Right kidney (tissue), 1 donor: ENCODE data around the gene SLC26A4.

Experiments used
- DNase-seq: peaks from one replicate; pipeline ENCODE4 v3.0.0-alpha.2; 2016

Gene SLC26A4

DNA sequence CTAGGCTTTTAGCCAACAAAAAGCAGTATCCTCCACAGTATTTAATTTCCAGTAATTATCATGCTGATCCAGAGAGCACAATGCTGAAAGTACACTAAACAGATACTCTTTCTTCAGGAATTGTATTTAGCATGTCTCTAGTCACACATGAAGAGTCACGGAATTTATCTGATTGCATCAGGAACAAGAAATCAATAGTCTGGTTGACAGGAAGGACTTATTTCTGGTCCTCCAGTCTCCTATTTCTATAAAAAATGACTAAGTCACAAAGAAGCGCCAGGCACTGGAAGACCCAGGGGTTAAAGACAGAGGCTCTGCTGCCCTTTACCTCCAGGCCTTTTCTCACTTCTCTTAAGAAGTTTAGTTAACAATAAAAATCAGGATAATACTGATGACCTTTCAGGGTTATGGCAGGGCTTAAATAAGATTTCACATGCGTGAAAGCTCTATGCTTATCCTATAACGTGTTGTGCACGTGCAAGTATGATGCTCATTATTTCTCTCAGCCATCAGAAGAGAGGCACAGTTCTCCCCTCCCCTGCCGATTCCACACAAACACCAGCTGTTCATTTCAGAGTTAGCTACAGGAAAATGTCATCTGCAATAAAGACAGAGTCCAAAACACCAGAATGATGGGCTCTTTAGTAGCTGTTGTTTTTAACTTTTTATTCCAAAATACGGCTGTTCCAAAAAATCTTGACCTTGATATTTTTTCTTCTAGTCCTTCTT is 36.9 kb downstream of the SLC26A4 start:
- no peak for DNase-seq

DNA sequence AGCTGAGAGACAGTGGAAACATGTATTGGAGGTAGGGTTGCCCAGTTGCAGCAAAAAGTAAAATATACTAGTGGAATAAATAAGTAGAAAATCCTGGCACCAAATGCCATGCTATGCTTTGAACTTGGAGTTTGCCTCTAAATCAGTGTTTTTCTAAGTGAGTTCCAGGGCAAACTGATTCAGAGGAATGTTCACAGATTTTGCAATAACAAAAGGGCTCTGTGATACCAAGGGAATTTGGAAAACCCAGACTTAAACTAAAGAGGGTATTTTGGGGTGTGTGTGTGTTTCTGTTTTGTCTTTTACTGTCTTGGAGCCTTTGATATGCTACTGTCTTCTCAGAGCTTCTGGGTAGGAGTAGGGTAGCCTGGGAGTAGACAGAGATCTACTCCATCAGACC is 39.9 kb downstream of the SLC26A4 start:
- DNase-seq: no peak

DNA sequence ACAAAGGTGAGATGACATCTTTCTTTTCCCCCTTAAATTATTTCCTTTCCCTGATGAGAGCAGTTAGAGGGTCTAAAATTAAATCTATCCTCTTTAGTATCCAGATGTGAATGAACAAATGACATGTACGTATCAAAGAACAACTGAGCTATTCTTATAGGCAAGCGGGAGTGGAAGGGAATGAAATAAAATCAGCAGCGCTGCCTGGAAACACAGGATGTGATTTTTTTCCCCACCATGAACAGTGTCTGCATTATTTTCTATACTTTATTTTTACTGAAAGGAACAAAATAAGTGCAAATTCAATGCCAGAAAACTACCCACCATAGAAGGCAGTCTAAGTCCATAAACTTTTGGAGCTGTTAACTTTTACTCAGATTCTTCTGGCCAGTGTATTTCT is 40.6 kb downstream of the SLC26A4 start:
- no peak for DNase-seq

DNA sequence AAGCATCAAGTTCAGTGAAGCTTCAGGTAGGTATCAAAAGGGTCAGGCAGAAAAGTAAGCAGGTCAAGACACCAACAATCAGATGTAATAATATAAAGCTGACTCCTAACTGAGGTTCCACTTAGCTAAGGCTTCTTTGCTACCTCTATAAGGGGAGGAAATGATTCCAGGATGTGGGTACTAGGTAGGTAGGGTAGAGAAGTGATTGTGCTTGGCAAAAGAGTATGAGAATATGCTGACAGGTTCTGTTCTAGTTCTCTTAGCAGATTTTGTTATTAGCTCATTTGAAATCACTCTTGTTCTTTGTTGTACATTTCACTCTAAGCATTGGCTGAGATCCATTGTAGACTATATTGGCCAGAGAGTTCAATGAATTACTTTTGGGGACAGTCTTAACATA is 42.6 kb downstream of the SLC26A4 start:
- no peak for DNase-seq

DNA sequence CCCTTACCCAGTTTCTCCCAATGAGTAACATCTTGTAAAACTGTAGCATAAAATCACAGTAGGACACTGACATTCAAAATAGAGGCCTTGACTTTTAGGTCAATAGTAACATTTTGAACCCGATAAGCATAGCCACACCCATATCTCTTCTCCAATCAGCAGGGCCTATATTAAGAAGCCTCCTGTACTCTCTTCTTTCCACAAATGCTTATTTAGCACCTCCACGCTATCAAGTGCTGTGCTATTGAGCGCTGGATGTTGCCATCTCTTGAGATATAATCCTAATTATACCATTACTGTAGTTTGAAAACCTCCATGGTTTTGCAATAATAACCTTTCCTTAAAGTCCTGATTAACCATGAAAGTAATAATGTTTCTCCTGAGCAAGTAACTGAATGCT is 43.2 kb downstream of the SLC26A4 start:
- no peak for DNase-seq

DNA sequence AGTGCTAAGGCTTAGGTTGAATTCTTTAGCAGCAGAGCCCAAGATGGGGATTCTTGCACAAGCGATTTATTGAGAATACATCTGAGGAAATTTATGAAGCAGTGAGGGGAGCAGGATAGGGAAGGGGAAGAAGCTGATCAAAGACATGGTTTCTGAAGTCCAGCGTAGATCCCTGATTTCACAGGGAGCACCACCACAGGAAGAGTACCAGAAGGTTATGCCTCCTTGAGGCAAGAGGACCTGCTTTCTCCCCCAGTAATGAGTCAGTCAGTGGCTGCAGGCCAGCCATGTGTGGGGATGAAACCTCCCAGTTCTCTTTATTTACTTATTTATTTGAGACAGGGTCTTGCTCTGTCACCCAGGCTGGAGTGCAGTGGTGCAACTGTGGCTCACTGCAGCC is 48.3 kb downstream of the SLC26A4 start:
- DNase-seq: no peak

DNA sequence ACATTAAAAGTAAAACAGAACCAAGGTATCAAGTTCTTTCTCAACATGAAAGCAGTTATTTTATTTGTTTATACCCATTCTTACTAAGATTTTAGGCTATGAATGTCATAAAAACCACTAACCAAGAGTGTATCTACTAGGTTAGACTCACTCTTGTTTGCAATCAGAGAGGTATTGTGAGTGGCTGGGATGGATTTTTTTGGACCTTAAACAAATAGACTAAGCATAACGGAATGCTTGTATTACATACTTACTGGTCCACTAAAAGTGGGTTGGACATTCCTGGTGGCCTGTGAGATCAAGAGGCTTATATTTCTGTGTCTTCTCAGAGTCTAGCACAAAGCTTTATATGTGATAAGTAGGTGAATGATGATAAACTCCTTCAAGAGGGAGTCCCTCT is 50.7 kb downstream of the SLC26A4 start:
- DNase-seq: no peak

DNA sequence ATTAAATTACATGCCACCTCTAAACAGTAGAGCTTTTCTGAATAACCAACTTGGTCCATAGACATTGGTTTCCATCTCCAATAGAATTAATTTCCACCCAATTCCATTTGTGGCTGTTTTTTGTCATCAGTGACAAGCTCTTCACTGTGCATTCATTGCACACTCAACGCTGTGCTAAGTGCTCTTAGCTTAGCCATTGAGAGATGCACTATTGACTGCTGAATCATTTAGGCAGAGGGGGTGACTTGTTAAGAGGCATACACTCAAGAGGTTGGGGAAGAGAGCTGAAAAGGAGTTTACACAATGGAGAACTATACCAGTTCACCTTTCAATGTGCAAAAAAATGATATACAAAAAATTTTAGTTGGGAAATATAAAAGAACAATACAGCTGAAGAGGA is 51.4 kb downstream of the SLC26A4 start:
- DNase-seq: no peak

DNA sequence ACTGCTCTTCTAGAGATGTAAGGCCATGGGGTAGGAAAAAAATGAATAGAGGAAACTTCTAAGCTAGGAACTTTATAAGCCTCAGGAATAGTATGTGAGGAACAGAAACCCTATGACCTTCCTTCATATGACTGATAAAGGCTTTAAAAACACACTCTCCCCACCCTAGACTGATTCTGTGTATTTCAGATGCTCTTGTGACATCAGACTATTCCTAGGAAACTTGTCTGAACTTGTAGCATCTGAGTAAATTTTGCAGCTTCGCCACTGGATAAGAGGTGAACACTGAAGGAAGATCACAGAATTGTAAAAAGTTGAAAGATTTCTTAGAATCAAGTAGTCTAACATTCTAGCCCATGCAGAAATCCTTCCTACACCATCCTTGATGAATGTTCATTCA is 52.3 kb downstream of the SLC26A4 start:
- no peak for DNase-seq

DNA sequence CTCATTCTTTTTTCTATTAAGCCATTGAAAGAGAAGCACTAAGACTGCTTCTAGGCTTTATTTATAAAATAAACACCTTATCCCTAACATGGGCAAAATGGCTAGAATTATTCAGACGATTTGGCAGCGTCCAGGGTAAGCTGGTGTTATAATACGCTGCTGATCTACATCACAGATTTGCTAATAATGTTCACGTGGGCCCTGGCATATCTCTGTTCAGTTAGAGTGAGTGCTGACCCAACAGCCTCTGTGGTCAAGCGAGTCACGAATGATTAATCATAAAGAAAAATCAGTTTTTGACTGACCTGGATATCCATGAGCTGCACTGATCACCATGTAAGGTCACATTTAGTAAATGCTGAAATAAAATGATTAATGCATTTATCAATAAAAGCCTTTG is 54.9 kb downstream of the SLC26A4 start:
- DNase-seq: no peak

DNA sequence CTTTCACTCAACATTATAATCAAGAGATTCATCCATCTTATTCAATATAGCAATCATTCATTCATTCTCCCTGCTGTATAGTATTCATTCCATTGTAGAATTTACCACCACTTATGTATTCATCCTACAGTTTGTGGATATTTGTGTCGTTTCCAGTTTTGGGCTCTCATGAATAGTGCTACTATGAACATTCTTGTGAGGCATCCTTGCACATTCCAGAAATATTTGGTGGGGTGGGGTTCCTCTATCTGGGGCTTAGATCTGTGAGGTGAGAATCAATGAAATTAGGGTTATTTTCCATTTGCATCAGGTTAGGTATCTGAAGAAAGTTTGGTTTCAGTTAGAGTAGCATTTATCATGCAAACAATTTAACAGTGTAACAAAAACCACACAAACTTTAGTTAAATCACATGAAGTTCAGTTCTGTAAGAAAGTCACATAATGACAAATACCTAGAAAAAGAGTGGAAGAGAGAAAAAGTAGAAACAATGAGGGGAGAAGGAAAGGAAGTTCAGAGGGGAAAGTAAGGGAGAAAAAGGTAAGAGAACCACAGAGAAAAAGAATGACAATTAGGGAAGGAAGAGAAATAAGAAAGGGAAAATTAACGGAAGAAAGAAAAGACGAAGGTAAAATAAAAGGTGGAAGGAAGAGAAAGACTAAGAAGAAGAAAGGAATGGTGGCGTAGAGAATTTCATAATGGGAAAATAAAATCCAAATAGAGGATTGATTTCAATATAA is 58.0 kb downstream of the SLC26A4 start:
- no peak for DNase-seq

DNA sequence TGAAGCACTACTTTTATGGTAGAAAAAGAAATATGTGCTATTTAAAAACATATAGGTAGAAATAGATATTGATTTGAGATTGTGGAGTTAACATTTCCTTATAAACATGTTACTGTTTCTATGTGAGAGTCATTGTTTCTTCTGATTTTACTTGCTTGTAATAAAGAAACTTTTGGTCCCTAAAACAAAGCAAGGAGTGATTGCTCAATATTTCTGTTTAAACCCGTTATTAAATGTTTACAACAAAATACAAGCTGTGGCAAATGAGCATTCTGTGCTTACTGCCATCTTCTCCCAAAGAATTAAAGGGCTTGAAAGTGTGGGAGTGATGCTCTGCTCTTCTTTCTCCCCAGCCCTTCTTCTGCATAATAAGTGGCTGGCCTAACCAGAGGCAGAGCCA is 60.7 kb downstream of the SLC26A4 start:
- DNase-seq: no peak

DNA sequence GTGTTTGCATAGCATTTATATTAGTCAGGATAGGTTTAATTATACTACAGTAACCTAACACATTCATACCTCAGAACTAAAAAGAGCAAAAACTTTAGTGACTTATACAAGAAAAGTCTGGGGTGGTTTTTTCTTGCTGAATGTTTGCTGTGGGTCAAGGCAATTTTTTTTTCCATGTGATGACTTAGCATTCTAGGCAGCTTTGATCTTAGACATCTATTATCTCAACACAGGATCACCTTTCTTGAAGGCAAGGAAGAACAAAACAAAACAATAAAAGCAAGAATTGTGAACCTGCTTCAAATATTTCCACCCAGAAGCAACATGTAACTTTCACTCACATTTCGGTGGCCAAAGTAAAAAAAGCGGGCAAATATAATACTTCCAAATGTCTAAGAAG is 62.6 kb downstream of the SLC26A4 start:
- no peak for DNase-seq

DNA sequence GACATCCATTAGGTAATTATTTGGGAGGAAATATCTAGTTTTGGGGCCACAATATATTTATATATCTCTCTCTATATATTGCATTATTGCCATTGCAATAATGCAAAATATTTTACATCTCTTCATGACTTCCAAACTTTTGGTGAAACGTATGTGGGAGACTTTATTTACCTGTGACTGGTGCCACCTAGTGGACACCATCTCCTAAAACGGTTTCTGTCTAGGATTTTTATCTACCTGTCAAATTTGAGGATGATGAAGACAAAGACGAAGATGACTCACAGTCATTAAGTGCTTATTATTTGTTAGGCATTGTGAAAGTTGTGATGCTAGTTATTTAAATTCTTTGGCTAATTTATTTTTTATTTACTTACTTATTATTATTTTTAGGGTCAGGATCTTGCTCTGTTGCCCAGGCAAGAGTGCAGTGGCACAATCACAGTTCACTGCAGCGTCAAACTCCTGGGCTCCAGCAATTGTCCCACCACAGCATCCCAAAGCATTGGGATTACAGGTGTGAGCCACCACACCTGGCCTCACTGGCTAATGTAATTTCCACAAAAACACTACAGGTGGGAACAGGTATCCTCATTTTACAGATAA is 64.6 kb downstream of the SLC26A4 start:
- DNase-seq: peak; percentile 25

DNA sequence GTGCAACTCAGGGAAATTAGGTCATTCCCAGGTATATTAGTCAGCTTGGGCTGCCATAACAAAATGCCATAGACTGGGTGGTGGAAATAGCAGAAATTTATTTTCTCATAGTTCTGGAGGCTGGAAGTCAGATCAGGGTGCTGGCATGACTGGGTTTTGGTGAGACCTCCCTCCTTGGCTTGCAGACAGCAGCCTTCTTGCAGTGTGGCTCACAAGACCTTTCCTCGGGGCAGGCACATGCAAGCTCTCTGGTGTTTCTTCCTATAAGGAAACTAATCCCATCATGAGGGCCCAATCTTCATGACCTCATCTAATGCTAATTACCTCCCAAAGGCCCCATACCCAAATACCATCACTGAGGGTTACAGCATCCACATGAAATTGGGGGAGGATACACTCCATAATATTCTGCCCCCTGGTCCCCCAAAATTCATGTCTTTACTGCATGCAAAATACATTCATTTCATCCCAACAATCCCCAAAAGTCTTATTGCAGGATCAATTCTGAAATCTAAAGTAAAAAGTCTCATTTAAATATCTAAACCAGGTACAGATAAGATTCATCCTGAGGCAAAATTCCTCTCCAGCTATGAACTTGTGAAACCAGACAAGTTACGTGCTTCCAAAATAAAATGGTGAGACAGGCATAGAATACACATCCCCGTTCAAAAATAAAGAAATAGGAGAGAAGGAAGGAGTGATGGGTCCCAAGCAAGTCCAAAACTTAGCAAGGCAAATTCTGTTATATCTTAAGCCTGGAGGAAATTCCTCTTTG is 65.9 kb downstream of the SLC26A4 start:
- no peak for DNase-seq

DNA sequence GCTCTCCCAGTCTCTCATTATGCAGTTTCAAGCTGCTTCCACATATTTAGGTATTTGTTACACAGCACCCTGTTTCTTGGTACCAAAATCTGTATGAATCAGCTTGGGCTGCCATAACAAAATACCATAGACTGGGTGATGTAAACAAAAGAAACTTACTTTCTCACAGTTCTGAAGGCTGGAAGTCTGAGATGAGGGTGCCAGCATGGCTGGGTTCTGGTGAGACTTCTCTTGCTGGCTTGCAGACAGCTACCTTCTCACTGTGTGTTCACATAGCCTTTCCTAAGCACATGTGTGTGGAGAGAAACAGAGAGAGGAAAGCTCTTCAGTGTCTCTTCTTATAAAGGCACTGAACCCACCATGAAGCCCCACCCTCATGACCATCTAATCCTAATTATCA is 67.6 kb downstream of the SLC26A4 start:
- no peak for DNase-seq

DNA sequence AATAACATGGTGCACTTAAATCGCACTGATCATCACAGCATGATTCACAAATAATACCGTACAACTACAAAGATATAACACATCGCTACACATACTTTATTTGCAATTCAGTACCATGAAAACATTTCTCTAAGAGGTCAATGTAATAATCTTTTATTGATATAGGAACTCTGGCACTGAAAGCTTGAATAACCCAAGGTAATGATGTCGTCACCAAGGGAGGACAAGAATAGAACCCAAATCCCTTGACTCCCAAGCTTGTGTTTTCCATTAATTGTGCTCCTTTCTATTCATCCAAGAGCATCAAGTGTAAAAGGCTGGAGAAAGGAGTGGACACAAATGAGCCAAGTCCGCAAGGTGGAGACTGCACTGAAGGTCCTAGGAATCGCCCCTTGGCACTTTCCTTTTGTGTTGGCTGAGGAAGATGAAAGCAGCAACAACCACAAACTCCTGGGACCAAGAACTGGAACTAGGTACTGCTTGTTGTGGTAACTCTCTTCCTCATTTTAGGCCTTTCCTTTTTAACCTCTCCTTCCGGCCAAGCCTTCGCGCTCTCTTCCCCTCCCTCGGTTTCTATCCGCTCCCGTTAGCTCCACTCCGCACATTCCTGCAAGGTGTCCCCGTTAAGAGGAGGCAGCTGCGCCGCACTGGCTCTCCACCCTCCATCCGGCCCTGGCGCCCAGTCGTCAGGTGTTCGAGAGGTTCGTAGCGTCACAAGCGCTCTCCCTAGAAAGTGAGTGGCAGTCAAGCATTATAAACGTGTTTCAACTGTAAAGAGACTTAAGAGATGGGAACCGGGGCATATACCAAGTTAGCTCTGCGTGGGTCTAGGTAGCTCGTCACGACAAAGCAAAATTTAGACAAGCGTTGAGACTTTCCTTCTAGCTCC is 82.3 kb downstream of the SLC26A4 start:
- DNase-seq: no peak

DNA sequence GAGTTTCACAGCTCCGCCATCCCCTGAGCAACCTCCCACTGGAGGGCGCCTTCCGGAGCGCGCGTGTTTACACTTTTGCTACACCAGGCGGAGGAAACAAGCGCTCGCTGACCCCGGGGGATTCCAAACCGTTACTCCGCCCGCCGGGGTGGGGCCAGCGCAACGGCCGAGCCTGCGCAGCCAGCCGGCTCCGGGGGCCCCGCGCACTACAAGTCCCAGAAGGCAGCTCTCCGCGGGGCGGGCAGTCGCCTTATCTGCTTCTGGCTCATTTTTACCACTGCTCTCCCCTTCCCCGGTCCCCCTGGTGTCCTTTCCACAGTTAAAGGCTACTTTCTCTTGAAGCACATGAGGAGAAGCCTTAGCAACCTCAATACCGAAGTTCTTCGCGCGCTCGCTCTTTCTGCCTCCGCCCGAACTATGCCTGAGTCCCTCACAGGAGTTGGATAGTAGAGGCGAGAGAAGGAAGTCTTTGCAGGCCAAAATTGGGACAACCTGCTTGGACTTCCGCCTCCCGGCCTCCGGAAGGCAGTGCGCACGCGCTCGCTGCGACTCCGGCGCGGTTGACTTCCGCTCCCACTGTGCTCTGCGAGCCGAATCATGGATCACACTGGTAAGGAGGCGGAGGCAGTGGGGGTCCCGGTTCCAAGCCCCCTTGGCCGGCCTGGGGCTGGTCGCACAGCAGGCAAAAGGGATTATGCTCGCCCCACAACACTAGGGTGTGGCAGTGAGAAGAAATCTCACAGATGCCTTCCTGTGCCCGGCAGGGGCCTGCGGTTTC is 83.1 kb downstream of the SLC26A4 start, which contains the start of gene CBLL1:
TSS of gene CBLL1 (plus strand) at position 576 of the 778 bp plus-strand sequence. CDS start at position 598, 22 bp downstream.
- peak; percentile 98 for DNase-seq

DNA sequence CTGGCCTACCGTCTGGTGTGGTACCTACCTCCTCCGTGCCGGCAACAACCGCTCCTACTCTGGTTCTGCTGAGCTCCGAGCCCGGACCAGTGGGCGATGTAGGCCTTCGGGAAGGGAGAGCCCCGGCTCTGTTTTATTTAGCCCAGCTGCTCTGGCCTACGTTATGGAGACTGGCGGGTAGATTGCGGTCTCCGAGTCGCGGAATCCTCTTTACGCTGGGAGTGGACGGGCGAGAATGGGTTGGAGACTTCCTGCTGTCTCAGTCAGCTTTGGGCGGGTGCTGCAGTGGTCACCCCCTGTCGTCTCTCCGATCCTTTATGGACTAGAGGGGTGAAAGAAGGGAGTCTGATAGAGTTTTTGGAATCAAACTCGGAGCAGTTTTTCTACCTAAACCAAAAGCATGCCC is 83.7 kb downstream of the SLC26A4 start:
- DNase-seq: peak; percentile 94

DNA sequence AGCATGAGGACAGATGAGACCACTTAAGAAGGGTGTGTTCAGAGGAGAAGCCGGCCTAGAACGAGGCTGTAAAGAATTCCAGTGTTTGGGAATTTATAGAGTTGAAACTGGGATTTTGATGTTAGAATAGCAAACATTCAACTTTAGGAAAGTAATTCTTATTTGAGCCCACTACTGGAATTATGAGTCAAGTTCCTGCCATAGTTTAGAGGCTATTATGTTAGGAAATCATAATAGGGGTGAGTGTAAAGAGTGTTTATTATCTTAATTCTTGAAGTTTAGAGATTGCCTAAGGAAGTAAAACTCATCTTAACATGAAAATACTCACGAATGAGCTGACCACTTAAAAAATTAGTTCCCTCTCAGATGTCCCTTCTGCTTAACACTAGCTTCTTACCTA is 85.4 kb downstream of the SLC26A4 start:
- DNase-seq: no peak

DNA sequence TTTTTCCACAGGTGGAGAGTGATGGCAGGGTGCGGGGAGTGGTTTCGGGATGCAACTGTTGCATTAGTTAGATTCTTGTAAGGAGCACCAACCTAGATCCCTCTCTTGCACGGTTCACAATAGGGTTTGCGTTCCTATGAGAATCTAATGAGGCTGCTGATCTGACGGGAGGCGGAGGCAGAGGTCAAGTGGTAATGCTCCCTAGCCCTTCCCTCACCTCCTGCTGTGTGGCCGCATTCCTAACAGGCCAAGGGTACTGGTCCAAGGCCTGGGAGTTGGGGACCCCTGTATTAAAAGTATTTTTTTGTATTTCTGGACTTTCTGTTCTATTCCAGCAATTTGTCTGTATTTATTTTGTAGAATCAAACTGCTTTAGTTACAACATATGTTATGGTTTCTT is 90.5 kb downstream of the SLC26A4 start:
- DNase-seq: no peak
